ENCODE data around the gene ZC3H13.

GRCh38 chr13:46031581-46032263 lies 20.8 kb downstream of the ZC3H13 start:
- TF ChIP-seq CTCF (IDR thresholded peaks at IDR 0.05) (no peak), POLR2A (IDR thresholded peaks at IDR 0.05) (no peak)

Measured in adrenal gland (tissue), 5 donors.